Inferior parietal cortex (tissue), 1 donor: ENCODE results near the gene CCT8L2.
A peak's percentile ranks its signal among the peaks of the same experiment; 100 is the strongest.
"Not testable (repeated sequence)": the region's sequence is repeated elsewhere in the genome, so short reads cannot be mapped to it uniquely, and the experiment has no call there.

Experiments
- DNase-seq: peaks from one replicate; pipeline ENCODE4 v3.0.0-alpha.2; 2016; ENCODE audit errors: extremely low spot score

Gene CCT8L2, protein sequence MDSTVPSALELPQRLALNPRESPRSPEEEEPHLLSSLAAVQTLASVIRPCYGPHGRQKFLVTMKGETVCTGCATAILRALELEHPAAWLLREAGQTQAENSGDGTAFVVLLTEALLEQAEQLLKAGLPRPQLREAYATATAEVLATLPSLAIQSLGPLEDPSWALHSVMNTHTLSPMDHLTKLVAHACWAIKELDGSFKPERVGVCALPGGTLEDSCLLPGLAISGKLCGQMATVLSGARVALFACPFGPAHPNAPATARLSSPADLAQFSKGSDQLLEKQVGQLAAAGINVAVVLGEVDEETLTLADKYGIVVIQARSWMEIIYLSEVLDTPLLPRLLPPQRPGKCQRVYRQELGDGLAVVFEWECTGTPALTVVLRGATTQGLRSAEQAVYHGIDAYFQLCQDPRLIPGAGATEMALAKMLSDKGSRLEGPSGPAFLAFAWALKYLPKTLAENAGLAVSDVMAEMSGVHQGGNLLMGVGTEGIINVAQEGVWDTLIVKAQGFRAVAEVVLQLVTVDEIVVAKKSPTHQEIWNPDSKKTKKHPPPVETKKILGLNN

DNA sequence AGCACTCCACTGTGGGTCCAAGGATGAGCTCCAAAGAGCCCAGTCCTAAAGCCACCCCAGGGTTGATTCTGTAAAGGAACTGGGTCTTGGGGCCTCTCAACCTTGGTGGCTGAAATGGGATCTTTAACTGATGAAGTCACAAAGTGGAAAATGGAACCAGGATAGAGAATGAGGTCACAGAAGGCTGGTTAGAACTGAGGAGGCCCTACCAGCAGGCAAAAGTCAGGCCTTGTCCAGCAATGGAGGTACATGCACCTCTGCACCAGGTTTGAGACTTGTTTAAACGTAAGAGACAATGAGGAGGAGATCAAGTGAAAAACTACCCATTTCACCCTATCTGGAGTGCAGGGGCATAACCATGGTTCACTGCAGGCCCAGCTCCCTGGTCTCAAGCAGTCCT, at the start of gene CCT8L2:
Gene CCT8L2 (minus strand): TSS at position 101 of the 400 bp plus-strand sequence. CDS start 260 bp downstream, outside the sequence.
- DNase-seq: not testable (repeated sequence)

DNA sequence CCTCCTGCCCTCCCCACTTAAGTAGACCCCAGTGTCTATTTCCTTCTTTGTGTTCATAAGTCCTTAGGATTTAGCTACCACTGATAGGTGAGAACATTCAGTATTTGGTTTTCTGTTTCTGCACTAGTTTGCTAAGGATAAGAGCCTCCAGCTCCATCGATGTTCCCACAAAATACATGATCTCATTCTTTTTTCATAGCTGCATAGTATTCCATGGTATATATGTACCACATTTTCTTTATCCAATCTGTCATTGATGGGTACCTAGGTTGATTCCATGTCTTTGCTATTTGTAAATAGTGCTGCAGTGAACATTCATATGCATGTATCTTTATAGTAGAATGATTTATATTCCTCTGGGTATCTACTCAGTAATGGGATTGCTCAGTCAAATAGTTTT, 42.8 kb upstream of the CCT8L2 start:
- not testable (repeated sequence) for DNase-seq

DNA sequence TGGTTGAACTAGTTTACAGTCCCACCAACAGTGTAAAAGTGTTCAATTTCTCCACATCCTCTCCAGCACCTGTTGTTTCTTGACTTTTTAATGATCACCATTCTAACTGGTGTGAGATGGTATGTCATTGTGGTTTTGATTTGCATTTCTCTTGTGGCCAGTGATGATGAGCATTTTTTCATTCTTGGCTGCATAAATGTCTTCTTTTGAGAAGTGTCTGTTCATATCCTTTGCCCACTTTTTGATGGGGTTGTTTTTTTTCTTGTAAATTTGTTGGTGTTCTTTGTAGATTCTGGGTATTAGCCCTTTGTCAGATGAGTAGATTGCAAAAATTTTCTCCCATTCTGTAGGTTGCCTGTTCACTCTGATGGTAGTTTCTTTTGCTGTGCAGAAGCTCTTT, 41.5 kb upstream of the CCT8L2 start:
- DNase-seq: not testable (repeated sequence)

DNA sequence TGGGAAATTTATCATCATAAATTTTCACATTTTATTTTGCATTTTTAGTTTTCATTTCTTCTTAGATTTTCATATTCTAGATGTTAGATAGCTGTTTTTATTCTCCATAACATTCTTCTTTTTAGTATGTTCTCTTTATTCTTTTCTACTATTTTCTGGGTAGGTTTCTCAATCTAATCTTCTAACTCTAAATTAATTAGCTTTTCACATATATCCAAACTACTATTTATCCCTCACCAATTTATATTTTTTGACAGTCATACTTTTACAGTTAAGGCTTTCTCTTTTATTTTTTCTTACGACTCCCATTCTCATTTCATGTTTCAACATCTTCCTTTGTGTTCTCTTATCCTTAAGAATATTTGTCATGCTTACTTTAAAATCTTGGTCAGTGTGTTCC, 35.9 kb upstream of the CCT8L2 start:
- not testable (repeated sequence) for DNase-seq

DNA sequence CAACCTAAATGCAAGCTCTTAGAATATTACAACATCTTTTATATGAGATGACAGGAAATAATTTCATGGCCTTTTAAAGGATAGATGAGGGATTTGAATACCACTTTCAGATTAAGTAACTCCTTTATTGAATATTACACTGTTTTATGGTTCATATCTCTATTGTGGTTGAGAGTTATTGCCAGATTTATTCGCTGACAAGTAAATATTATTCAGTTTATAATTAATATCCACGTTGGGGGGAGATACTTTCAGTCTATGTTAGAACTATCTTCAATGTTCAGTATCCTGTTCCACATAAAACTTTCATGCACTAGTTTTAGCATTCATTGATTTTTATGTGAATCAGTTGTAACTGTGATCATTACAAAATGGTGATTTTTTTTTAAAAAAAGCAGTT, 32.4 kb upstream of the CCT8L2 start:
- not testable (repeated sequence) for DNase-seq

DNA sequence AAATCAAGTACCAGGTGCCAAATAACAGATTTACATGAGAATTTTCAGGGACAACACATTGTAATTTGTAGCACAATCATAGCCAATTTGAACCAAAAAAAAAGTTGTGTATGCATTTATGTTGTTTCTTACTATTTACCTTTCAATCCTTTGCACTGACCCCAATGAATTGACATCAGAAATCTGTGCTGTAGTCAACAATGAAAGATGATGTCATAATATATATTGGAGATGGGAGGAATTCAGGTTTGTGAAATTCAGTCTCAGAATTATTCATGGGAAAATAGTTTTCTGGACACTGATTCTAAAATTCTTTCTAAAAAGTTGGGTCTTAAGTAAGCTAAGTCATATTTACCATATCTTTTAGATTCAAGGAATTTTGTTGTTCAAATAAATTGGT, 31.0 kb upstream of the CCT8L2 start:
- DNase-seq: not testable (repeated sequence)

DNA sequence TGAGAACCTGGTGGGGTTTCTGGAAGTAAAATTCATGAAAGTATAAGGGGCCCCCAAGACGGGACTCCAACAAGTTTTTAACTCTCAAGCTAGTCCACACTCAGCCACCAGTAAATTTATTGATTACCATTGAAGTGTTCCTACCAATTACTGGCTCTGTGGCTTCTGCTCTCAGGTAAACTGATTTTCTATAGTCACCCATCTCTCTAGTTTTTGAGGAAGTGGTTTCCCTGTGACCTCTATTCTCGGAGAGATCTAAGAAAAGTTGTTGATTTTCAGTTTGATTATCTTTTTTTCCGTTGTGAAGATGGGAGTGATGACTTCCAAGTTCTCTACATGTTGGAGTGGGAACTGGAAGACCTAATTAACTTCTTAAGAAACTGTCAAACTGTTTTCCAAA, 24.9 kb upstream of the CCT8L2 start:
- DNase-seq: not testable (repeated sequence)

DNA sequence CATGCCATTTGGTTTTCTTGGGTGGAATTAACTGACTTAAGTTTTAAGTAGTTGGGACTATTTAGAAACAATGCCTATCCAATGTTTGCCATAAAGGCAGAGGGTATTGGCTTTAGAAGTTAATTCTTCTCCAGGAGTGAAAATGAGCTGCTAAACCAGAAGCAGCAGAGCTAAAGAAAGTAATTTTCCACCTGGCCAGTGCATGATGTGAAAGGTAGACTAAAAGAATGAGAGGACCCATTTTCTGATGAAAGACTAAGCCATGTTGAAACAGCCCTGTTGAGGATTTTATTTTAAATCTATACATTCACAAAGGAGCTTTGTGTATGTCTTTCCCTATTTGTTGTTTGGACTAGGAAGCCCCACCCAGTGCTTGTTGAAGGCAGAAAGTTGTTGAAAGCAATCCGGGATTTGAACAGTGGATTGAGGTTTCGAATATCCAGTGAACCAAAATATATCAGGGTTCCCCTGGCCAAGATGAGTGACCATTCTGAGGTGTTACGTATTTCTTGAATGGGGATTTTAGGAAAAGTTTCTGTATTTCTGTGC, 23.9 kb upstream of the CCT8L2 start:
- not testable (repeated sequence) for DNase-seq

DNA sequence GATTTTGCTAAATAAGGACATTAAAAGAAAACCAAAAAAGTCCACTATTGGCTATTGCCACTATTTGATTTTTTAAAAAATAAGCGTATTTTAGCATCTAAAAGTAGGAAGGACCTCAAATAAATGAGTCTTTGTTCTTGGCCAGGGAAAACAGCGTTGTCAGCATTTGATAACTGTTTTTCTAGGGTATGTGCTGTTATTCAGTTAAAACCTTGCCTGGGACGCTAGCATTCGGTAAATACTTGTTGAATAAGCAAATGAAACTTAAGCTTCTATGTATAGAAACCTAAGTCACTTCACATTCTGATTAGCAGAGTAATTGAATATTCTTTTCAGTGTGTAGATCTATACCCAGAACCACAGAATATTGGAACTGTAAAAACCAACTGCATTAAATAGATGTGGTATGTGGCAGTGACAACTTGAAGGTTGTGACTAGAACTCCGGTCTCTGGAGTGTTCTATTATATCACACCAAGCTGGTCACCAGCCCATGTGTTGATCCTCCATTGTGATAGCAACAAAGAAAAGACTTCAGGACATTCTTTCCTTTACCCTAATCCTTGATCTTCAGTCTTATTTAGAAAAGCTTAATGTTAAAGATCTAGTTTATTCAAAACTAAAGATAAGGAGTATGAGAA, 23.1 kb upstream of the CCT8L2 start:
- not testable (repeated sequence) for DNase-seq

DNA sequence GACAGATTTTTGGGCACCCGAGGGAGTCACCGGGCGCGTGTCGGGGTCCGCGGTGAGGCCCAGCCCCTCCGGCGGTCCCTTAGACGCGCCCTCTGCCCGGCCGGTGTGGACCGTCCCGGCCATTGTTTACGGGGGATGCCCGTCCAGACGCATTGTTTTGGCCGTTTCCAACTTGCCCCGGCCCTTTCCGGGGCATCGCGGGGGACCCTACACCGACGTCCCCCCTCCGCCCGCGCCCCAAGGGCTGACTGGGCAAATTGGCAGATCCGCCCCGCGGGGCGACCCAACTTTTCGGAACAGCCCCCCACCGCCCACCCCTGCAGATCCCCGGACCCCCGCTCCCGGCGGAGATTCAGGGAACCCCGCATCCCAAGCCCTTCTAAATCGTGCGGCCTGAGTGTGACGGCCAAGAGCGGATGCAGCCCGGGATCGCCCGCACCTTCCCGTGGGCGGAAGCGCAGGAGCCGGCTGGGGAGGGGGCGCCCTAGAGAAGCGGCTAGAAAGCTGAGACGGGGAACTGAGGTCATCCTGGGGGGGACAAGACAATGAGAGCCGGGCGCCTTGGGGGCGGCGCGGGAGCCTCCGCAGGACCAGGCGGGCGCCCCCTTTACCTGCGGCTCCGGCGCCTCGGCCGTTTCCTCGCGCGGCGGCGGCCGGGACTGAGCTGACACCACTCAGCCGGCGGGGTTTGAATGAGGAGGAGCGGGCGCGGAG, 17.1 kb upstream of the CCT8L2 start:
- no peak for DNase-seq

DNA sequence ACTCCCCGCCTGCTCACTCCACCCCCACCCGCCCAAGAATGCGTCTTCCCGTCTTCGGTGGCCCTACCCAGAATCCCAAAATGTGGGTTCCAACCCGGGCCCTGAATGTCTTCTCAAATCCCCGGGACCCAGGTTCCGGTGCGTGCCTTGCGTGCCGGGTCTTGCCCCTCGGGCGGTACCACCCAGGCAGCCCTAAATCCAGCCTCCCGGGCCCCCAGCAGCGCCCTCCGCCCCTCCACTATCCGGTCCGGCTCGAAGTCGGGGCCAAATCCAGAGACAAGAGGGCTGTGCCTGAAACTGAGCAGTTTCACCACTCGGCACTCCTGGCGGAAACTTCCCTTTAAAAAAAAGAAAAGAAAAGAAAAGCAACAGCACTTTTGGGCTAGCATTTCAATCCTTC, 16.3 kb upstream of the CCT8L2 start:
- no peak for DNase-seq

DNA sequence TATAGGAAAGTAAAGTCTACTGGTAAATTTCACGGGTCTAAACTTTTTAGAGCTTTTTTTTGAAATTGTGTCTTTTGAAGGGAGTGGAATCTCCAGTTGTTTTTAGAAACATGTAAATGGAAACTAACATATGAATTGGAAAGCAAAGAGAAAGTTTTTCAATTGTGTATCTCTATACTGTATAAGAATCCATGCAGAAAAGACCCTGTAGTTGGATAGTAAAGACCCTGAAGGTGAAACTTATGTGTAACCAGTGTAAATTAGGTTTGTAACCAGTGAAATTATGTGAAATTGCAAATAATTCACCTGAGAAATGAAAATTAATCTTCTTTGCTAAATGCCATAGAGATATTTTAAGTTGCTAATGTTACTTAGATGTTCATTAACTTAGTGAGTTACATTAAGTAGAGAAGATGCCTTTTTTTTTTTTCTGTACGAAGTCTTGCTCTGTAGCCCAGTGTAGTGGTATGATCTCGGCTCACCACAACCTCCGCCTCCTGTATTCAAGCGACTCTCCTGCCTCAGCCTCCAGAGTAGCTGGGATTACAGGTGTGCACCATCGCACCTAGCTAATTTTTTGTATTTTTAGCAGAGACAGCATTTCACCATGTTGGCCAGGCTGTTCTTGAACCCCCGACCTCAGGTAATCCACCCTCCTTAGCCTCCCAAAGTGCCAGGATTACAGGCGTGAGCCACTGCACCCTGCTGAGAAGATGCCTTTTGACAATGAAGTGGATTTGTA, 11.8 kb upstream of the CCT8L2 start:
- DNase-seq: not testable (repeated sequence)

DNA sequence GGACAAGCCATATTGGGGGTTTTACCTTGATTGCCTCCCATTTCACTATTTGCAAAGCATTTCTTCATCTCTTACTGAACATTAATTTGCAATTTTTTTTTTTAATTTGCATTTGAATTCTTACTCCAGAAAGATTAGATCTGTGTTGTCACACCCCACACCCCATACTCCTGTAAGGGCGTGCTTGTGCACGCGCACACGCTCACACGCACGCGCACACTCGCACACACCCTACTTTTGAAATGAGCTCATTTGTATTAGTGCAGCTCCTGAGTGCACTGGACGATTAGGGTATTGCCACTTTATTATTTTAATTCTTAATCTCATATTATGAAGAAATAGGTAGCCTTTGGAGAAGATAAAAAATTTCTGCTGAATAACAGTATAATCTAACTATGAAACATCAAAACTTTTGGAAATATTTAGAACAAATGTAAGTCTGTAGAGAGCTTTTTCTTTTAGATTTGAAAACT, 11.2 kb upstream of the CCT8L2 start:
- not testable (repeated sequence) for DNase-seq

DNA sequence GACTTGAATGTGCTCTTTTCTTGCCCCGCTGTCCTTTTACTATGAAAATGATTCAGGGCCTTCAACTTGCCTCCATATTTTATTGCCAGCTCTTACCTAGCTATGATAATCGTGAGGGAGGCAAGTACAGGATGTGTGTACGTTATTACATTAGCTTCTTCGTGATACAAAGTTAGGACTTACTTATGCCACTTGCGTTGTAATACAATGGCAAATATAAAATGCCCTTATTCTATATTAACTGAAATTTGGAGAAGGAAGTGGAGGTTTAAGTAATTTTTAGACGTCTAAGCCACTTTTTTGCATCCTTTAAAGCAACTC, 10.8 kb upstream of the CCT8L2 start:
- no peak for DNase-seq

DNA sequence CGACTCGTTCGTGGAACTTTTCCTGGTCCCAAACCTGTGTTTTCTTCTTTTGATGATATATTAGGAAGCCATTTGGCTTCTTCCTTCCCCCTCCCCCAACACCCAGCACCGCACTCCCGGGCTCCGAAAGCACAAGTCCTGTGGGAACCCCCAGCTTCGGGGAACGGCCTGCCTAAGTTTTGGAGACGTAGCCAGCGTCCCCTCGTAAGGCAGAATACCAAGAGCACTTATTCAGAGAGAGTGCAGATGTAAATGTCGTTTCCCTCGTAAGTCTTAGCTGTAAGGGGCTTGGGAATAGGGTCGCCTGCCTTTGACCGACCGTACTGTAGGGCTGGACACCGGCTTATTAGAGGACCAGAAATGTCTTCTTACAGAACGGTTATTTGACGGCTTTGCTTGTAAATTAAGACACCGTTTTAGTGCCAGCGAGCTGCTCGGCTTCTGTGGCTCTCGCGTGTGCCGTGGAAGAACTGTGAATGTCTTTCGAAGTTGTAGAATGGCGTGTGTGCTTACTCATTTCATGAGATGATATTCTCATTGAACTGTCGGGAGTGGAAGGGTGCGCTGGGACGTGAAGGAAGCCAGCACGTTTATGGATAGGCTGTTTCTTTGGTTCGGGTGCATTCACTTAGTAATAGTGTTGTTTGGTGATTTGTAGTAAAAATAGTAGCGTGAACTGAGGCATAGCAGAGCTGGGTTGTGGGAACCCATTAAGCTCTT, 10.3 kb upstream of the CCT8L2 start:
- DNase-seq: not testable (repeated sequence)

DNA sequence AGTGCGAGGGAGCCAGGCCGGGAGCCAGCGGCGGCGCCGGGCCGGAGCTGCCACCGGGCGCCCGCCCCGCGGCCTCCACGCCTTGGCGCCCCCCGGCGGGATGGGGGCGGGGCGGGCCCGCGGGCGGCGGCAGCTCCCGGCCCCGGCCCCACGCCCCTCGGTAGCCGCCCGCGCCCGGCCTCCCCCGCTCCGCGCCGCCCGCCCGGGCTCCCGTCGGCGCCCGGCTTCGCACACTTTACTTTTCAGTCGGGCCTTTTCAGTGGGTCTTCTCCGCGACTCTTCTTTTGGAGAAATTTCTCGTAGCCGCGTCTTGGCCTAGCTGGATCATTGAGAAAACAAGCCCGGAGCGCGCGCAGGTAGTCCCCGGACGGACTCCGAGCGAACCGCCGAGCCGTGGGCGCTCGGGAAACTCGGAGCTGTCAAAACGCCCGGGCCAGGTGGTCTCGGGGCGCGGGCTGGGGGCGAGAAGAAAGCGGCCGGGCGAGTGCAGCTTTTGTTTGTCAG, 9.7 kb upstream of the CCT8L2 start:
- DNase-seq: not testable (repeated sequence)

DNA sequence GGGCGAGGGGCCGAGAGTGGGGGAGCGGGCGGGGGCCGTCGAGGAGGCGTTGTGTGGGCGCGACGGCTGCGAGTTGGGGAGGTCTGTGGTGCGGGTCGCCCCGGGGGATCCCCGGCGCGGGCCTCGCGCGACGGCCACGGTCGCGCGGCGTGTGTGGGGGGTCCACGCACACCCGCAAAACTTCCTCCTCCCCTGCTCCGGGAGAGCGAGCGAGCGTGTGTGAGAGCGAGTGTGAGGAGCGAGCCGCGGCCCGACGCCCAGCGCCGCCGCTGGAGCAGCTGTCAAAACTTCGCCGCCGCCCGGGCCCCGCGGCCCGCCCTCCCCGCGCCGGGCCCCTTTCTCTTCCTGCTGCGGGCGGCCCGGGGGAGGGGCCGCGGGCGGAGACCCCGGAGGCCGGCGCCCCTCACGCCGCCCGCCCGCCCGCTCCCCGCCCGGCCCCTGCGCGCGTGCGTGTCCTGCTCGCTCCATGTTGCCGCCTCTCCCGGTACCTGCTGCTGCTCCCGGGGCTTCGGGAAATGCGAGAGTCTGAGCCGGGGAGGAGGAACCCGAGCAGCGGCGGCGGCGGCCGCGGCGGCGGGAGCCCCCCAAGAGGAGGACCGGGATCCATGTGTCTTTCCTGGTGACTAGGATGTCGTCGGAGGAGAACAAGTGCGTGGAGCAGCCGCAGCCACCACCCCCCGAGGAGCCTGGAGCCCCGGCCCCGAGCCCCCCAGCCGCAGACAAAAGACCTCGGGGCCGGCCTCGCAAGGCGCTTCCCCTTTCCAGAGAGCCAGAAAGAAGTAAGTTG, 9.0 kb upstream of the CCT8L2 start:
- peak; percentile 6 for DNase-seq

DNA sequence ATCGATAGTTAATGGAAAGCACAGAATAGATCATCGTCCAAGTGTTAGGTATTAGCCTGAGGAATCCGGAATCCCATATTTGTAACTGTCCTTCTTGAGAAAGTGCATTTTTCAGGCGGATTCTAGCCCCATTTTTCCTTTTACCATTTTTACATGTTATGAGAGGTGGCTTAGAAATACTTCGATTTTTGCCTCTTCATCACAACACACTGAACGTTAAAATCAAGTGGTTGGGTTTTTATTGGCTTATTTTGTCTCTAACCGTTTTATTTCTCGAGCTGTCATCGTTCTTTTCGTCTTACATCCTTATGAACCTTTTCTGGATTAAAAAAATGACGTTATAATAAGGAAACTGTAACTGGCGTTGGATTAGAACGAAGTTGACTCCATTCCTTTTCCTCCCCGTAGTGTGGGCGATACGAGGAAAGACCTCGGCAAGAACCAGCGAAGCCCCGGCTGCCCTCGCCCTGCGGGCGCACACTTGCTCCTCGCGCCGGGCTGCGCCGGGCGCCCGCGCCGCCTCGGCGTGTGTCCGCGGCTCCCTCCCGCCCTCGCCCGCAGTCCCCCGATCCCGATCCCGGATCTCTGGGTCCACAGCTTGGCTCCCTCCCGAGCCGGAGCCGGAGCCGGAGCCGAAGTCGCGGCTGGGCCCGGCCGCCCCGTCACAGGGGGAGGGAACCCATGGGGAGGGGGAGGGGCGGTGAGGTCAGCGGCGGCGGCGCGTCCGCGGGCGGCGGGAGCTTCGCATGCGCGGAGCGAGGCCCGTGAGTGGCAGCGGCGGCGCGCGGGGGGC, 8.2 kb upstream of the CCT8L2 start:
- DNase-seq: peak; percentile 79

DNA sequence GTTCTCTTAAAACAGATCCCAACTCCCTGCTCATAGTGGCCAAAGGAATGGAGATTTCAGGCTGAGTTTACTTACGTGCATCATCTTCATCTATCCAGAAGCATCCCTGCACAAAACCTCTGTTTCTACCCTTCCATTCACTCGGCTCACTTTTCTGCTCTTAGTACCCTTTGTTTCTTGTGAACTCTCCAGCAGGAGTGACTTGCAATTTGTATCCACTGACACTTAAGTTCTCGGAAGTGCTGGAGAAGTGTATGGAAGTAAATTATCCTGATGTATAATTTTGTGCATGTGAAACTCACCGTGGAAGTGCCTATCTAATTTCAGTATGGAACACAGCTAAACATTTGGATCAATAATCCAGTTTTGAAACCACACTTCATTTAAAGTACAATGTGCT, 7.0 kb upstream of the CCT8L2 start:
- DNase-seq: not testable (repeated sequence)
